GM18858 (cell line): ENCODE data around the gene PCNX3.
"Not testable (repeated sequence)": the region's sequence is repeated elsewhere in the genome, so short reads cannot be mapped to it uniquely, and the experiment has no call there.

ENCODE experiments used
- ATAC-seq: cut with Tn5 transposase; IDR thresholded peaks from one replicate; pipeline ENCODE4 v1.9.1; 2021; ENCODE audit not compliant: unreplicated experiment

The PCNX3 gene

DNA sequence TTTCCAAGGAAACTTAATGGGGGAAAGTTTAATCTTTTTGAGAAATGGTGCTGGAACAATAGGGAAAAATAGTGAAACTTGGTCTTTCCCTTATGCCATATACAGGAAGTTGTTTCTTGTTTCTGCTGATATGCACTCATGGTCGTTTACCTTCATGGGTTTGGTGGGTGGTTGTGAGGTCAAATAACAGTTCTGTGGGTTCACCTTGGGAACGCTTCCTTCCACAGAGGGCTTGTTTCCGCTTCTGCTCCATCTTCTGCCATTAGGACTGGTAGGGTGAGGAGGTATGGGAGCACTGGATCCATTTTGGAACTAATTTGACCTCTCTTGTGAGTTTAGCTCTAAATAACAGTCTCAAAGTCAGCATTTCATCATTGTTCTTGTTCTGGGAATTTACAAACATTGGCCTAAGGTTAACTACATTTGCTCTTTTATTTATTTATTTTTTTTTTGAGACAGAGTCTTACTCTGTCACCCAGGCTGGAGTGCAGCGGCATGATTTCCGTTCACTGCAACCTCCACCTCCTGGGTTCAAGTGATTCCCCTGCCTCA, 64.7 kb downstream of the PCNX3 start:
- no peak for ATAC-seq

DNA sequence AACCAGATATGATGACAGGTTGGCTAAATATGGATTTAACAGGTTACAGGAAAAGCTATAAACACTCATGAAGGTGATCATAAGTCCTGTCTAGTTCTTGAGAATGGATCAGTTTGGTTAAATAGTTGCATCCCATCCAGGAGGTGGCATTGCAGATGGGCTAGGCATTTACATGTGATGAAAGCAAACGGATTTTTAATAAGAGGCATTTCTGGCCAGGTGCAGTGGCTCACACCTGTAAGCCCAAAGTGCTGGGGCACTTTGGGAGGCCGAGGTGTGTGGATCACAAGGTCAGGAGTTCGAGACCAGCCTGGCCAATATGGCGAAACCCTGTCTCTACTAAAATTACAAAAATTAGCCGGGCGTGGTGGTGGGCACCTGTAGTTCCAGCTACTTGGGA, 67.9 kb downstream of the PCNX3 start:
- not testable (repeated sequence) for ATAC-seq

DNA sequence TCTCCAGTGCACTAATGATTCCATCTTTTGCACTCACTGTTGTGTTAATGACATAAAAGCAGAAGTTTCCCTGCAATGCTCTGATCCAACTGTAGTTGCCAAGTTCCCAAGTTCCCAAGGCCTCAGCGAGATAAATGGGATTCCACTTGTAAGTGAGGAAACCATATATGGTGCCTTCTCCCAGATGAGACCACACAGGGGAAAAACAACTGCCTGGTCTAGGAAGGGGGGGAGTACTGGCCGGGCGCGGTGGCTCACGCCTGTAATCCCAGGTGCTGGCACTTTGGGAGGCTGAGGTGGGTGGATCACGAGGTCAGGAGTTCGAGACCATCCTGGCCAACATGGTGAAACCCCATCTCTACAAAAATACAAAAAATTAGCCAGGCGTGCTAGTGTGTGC, 70.4 kb downstream of the PCNX3 start:
- ATAC-seq, result no peak
